ENCODE measurements around the gene GRID2. TPM values are rescaled to one million over a fixed set of nuclear protein-coding genes. Genes with fewer than 3 reads are reported as not detected.

The GRID2 gene
- total and polyA plus RNA-seq, 9 of the 15 experiments (the other 6 are each of a cell fraction or from before 2014, with no cell fraction given): 0.04 TPM; not detected in 7

- H3K4me2 ChIP-seq (ENCODE audit: insufficient read depth, low read length): no peak overlapping the region
- TF ChIP-seq CHCHD3 (CRISPR knock-in tag; IDR thresholded peaks at IDR 0.05): no peak
- TF ChIP-seq, protein P1, sequence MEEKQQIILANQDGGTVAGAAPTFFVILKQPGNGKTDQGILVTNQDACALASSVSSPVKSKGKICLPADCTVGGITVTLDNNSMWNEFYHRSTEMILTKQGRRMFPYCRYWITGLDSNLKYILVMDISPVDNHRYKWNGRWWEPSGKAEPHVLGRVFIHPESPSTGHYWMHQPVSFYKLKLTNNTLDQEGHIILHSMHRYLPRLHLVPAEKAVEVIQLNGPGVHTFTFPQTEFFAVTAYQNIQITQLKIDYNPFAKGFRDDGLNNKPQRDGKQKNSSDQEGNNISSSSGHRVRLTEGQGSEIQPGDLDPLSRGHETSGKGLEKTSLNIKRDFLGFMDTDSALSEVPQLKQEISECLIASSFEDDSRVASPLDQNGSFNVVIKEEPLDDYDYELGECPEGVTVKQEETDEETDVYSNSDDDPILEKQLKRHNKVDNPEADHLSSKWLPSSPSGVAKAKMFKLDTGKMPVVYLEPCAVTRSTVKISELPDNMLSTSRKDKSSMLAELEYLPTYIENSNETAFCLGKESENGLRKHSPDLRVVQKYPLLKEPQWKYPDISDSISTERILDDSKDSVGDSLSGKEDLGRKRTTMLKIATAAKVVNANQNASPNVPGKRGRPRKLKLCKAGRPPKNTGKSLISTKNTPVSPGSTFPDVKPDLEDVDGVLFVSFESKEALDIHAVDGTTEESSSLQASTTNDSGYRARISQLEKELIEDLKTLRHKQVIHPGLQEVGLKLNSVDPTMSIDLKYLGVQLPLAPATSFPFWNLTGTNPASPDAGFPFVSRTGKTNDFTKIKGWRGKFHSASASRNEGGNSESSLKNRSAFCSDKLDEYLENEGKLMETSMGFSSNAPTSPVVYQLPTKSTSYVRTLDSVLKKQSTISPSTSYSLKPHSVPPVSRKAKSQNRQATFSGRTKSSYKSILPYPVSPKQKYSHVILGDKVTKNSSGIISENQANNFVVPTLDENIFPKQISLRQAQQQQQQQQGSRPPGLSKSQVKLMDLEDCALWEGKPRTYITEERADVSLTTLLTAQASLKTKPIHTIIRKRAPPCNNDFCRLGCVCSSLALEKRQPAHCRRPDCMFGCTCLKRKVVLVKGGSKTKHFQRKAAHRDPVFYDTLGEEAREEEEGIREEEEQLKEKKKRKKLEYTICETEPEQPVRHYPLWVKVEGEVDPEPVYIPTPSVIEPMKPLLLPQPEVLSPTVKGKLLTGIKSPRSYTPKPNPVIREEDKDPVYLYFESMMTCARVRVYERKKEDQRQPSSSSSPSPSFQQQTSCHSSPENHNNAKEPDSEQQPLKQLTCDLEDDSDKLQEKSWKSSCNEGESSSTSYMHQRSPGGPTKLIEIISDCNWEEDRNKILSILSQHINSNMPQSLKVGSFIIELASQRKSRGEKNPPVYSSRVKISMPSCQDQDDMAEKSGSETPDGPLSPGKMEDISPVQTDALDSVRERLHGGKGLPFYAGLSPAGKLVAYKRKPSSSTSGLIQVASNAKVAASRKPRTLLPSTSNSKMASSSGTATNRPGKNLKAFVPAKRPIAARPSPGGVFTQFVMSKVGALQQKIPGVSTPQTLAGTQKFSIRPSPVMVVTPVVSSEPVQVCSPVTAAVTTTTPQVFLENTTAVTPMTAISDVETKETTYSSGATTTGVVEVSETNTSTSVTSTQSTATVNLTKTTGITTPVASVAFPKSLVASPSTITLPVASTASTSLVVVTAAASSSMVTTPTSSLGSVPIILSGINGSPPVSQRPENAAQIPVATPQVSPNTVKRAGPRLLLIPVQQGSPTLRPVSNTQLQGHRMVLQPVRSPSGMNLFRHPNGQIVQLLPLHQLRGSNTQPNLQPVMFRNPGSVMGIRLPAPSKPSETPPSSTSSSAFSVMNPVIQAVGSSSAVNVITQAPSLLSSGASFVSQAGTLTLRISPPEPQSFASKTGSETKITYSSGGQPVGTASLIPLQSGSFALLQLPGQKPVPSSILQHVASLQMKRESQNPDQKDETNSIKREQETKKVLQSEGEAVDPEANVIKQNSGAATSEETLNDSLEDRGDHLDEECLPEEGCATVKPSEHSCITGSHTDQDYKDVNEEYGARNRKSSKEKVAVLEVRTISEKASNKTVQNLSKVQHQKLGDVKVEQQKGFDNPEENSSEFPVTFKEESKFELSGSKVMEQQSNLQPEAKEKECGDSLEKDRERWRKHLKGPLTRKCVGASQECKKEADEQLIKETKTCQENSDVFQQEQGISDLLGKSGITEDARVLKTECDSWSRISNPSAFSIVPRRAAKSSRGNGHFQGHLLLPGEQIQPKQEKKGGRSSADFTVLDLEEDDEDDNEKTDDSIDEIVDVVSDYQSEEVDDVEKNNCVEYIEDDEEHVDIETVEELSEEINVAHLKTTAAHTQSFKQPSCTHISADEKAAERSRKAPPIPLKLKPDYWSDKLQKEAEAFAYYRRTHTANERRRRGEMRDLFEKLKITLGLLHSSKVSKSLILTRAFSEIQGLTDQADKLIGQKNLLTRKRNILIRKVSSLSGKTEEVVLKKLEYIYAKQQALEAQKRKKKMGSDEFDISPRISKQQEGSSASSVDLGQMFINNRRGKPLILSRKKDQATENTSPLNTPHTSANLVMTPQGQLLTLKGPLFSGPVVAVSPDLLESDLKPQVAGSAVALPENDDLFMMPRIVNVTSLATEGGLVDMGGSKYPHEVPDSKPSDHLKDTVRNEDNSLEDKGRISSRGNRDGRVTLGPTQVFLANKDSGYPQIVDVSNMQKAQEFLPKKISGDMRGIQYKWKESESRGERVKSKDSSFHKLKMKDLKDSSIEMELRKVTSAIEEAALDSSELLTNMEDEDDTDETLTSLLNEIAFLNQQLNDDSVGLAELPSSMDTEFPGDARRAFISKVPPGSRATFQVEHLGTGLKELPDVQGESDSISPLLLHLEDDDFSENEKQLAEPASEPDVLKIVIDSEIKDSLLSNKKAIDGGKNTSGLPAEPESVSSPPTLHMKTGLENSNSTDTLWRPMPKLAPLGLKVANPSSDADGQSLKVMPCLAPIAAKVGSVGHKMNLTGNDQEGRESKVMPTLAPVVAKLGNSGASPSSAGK (IDR thresholded peaks at IDR 0.05): no peak
- no peak for TF ChIP-seq MCM3 (IDR thresholded peaks at IDR 0.05)
- TF ChIP-seq ZNF12 (CRISPR knock-in tag; IDR thresholded peaks at IDR 0.05): no peak
- no peak for TF ChIP-seq HDAC3 (IDR thresholded peaks at IDR 0.05; ENCODE audit: borderline replicate concordance, partially characterized antibody)
- TF ChIP-seq, protein P2, sequence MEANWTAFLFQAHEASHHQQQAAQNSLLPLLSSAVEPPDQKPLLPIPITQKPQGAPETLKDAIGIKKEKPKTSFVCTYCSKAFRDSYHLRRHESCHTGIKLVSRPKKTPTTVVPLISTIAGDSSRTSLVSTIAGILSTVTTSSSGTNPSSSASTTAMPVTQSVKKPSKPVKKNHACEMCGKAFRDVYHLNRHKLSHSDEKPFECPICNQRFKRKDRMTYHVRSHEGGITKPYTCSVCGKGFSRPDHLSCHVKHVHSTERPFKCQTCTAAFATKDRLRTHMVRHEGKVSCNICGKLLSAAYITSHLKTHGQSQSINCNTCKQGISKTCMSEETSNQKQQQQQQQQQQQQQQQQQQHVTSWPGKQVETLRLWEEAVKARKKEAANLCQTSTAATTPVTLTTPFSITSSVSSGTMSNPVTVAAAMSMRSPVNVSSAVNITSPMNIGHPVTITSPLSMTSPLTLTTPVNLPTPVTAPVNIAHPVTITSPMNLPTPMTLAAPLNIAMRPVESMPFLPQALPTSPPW (CRISPR knock-in tag; IDR thresholded peaks at IDR 0.05): no peak
- no peak for TF ChIP-seq MAFF (IDR thresholded peaks at IDR 0.05; ENCODE audit: low read length)
- TF ChIP-seq ZNF449 (CRISPR knock-in tag; IDR thresholded peaks at IDR 0.05): no peak
- no peak overlapping the region for H3K27ac ChIP-seq (ENCODE audit: extremely low read depth, low read depth, low read length)
- H3K4me3 ChIP-seq: no peak overlapping the region
- WGBS (ENCODE audit: insufficient coverage, low coverage, missing lambda C conversion rate): 0% methylated on average over 2 of the region's 2 CpGs
- no TSS peak for BruUV-seq (replicated peaks)
- no peaks in the 10 kb centered on the region for H3K9me1 ChIP-seq (ENCODE audit: control insufficient read depth, insufficient read depth, low read length)
- in situ Hi-C loops (cut with MboI): no loop called here
- DNase-seq (ENCODE audit: extremely low read depth in 1 of 4, low spot score in 3 of 4) (no peak), ATAC-seq (no peak), FAIRE-seq (no peak)
- POLR2A ChIA-PET: no interaction called here
- no peaks in the 10 kb centered on the region for H3K9me3 ChIP-seq (replicated peaks; ENCODE audit: control insufficient read depth, insufficient read depth, low read depth, low read length)
- no peaks in the 10 kb centered on the region for H3K4me1 ChIP-seq (replicated peaks in 1 of 2; ENCODE audit: control insufficient read depth in 2 of 2, insufficient read depth in 2 of 2, low read length in 2 of 2)
- no peak overlapping the region for H2AFZ ChIP-seq (ENCODE audit: low read depth, low read length)
- H3K27me3 ChIP-seq (ENCODE audit: control insufficient read depth in 2 of 2, insufficient read depth in 2 of 2, low read length in 2 of 2): no peaks in the 10 kb centered on the region
- H3K36me3 ChIP-seq (ENCODE audit: control insufficient read depth, insufficient read depth, low read length): no peaks in the 10 kb centered on the region
- H3K79me2 ChIP-seq (ENCODE audit: control insufficient read depth, insufficient read depth, low read length): no peaks in the 10 kb centered on the region
- intact Hi-C loops (cut with micrococcal nuclease): no loop called here
- CTCF ChIA-PET (ENCODE audit: low intra/inter-chr PET ratio): no interaction called here
- no peak overlapping the region for H3K9ac ChIP-seq (ENCODE audit: insufficient read depth in 1 of 2, low read depth in 2 of 2, low read length in 2 of 2)
- H4K20me1 ChIP-seq (replicated peaks; ENCODE audit: control insufficient read depth, insufficient read depth, low read length): no peaks in the 10 kb centered on the region
Observed at GRCh38 chr4:92994727-92995126, 691.0 kb downstream of the GRID2 start.
